ENCODE measurements around the gene DGKI.

Gene DGKI

GRCh38 chr7:137846827-137847567 is at the start of gene DGKI:
TSS of gene DGKI (minus strand) at chr7:137846974.
- DNase-seq: peak; percentile 18

GRCh38 chr7:137895301-137896221 is 48.8 kb upstream of the DGKI start:
- no peak for DNase-seq

- no peak for DNase-seq
Observed at GRCh38 chr7:137893143-137893742, 46.5 kb upstream of the DGKI start.

- DNase-seq: no peak
Observed at GRCh38 chr7:137891016-137891655, 44.4 kb upstream of the DGKI start.

- peak; percentile 35 for DNase-seq
Observed at GRCh38 chr7:137890449-137890921, 43.7 kb upstream of the DGKI start.

- DNase-seq: no peak
Observed at GRCh38 chr7:137888241-137888640, 41.5 kb upstream of the DGKI start.

- DNase-seq: peak; percentile 69
Observed at GRCh38 chr7:137886746-137887145, 40.0 kb upstream of the DGKI start.

GRCh38 chr7:137886281-137886680 is 39.5 kb upstream of the DGKI start:
- DNase-seq: no peak

GRCh38 chr7:137885678-137886077 is 38.9 kb upstream of the DGKI start:
- no peak for DNase-seq

GRCh38 chr7:137882806-137883205 is 36.0 kb upstream of the DGKI start:
- peak; percentile 39 for DNase-seq

GRCh38 chr7:137882261-137882668 is 35.5 kb upstream of the DGKI start:
- peak; percentile 99 for DNase-seq

- DNase-seq: no peak
Observed at GRCh38 chr7:137881607-137882260, 35.0 kb upstream of the DGKI start.

GRCh38 chr7:137880432-137880831 is 33.7 kb upstream of the DGKI start:
- DNase-seq: peak; percentile 76

- DNase-seq: no peak
Observed at GRCh38 chr7:137879357-137880158, 32.8 kb upstream of the DGKI start.

- DNase-seq: peak; percentile 41
Observed at GRCh38 chr7:137878333-137878961, 31.7 kb upstream of the DGKI start.

- DNase-seq: no peak
Observed at GRCh38 chr7:137877027-137877675, 30.4 kb upstream of the DGKI start.

GRCh38 chr7:137875746-137876145 is 29.0 kb upstream of the DGKI start:
- DNase-seq: no peak

GRCh38 chr7:137873979-137874777 is 27.4 kb upstream of the DGKI start:
- DNase-seq: peak; percentile 97

- DNase-seq: peak; percentile 89
Observed at GRCh38 chr7:137873524-137873923, 26.8 kb upstream of the DGKI start.

Measured in fibroblast of skin of right quadriceps (primary cell).